Activated naive CD4-positive, alpha-beta T cell treated with anti-CD3 and anti-CD28 coated beads, Interleukin-2, amount 50 U/mL, for 72 hours (primary cell): ENCODE measurements around the gene IL1RAPL1. TPM values are rescaled to one million over a fixed set of nuclear protein-coding genes. Genes with fewer than 3 reads are reported as not detected.

Source experiments
- ATAC-seq, 2 donors: fragments of 150-1000 bp; cut with Tn5 transposase; 2 replicates each; pipeline ENCODE4 v1.10.0; 2021; ENCODE audit warnings: mild to moderate bottlenecking in 2 of 2, moderate library complexity in 2 of 2
- DNase-seq, 2 donors: peaks; one replicate each; pipeline ENCODE4 v3.0.0; 2021 to 2022; ENCODE audit warnings: low spot score in 2 of 2
- H3K27ac Mint-ChIP-seq, 2 donors: one replicate each; pipeline ENCODE4 v1.8.0; 2022; ENCODE audit warnings: mild to moderate bottlenecking in 2 of 2, mixed read lengths in 2 of 2
- H3K36me3 Mint-ChIP-seq, 2 donors: one replicate each; pipeline ENCODE4 v1.8.0; 2022; ENCODE audit warnings: mixed read lengths in 2 of 2
- H3K9me3 Mint-ChIP-seq, 2 donors: one replicate each; pipeline ENCODE4 v1.8.0; 2022; ENCODE audit warnings: mixed read lengths in 2 of 2
- total RNA-seq, 2 donors: library from RNA; stranded (reverse); gene quantifications; one replicate each; pipeline ENCODE4 v1.2.3, GENCODE V29; 2022

The IL1RAPL1 gene
- total RNA-seq, 2 donors from 2014 or later, result not detected

DNA sequence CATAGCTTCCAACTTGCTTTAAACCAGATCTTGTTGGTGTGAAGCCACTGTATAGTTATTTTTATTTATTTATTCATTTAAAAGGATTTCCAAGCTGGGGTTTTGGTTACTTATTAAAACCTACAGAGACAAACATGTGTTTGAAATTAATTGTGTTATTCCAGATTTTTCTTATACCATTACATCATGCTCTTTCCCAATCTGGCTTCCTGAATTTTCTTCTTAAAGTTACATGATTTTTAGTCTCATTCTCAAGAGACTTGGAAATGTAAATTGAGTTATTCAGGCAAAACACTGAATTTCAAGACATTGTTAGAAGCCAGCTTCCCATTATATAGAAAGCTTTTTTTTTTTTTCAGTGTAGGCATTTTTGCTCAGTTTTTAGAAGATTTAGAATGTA, 381.9 kb downstream of the IL1RAPL1 start:
- Mint-ChIP-seq H3K27ac (no peak overlapping the region), H3K9me3 (peaks cover 3 to 9% of the 10 kb centered on the region in 2 donors), H3K36me3 (peaks cover 0 to 6% of the 10 kb centered on the region in 2 donors)
- ATAC-seq (no peak), DNase-seq (no peak)

DNA sequence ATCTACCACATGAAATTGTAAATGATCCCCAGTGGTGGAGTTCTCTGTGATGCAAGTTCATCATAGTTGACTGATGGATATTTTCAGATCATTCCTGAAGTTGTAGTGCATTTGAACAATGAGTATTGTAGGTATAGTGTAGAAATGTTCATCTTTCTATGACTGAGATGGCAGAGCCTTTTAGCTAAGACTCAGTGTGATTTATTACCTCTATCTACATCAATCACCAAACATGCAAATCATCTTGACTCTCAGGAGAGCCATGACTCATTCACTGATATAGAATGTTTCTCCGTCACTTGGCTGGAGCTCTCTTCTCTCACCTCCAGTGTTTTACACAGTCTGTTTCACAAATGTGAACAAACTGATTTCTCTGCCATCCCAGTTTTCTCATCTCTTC, 392.6 kb downstream of the IL1RAPL1 start:
- Mint-ChIP-seq H3K36me3 (no peaks in the 10 kb centered on the region), H3K27ac (no peak overlapping the region), H3K9me3 (peaks cover 12 to 24% of the 10 kb centered on the region in 2 donors)
- DNase-seq (no peak), ATAC-seq (no peak)

GRCh38 chrX:28981952-28982351, 394.7 kb downstream of the IL1RAPL1 start:
- H3K36me3 Mint-ChIP-seq, result no peaks in the 10 kb centered on the region
- peaks cover 12 to 24% of the 10 kb centered on the region in 2 donors for H3K9me3 Mint-ChIP-seq
- no peak overlapping the region for H3K27ac Mint-ChIP-seq
- DNase-seq (no peak), ATAC-seq (no peak)

DNA sequence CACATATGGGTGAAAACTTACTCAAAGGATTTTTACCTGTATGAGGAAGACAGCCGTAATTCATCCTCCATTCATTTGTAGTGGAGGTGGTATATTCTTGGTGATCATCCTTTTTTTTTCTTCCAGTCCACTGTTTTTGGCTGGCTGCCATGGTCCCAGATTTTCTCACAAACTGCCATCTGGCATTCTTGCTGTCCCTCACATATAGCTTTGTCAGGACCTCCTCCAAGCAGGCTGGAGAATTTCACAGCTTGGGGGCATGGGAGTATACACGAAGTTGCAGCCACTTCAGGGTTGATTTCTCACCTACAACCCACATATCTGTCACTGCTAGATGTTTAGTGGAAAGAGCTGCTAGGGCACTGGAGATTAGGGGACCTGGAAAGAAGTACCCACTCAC, 401.0 kb downstream of the IL1RAPL1 start:
- DNase-seq (no peak), ATAC-seq (no peak)
- H3K36me3 Mint-ChIP-seq, result no peaks in the 10 kb centered on the region

GRCh38 chrX:28997706-28998463, 410.6 kb downstream of the IL1RAPL1 start:
- no peak overlapping the region for H3K27ac Mint-ChIP-seq
- peaks cover 4 to 7% of the 10 kb centered on the region in 2 donors for H3K9me3 Mint-ChIP-seq
- DNase-seq (no peak), ATAC-seq (no peak)
- H3K36me3 Mint-ChIP-seq, result no peaks in the 10 kb centered on the region

More for the DNA sequence above, 401.0 kb downstream of the IL1RAPL1 start:
- H3K27ac Mint-ChIP-seq, result no peak overlapping the region
- H3K9me3 Mint-ChIP-seq, result peaks cover 4 to 8% of the 10 kb centered on the region in 2 donors

DNA sequence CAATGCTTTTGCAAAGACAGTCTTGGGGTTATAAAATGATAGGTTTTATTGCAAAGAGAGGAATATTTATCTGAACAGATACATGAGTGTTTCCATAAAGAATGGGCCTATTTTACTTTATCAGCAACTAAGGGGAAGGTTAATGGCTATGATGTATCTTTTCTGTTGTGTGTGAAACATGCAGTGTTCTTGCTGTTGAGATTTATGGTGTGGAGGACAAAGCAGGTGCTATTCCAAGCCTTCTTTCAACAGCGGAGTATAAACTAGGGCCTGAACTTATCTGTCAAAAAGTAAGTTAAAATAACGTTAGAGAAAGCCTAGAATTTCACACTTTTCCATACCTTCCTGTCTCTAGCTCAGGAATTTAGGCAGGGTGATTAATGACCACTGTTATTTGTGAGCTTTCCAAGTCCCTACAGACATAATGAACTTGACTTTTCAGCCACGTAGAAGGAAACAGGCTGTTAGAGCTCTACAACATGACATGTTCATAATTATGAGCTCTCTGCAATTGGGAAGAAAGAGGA, 411.4 kb downstream of the IL1RAPL1 start:
- H3K9me3 Mint-ChIP-seq, result peaks cover 0 to 7% of the 10 kb centered on the region in 2 donors
- no peak for ATAC-seq
- no peak overlapping the region for H3K27ac Mint-ChIP-seq
- no peak for DNase-seq
- no peaks in the 10 kb centered on the region for H3K36me3 Mint-ChIP-seq

DNA sequence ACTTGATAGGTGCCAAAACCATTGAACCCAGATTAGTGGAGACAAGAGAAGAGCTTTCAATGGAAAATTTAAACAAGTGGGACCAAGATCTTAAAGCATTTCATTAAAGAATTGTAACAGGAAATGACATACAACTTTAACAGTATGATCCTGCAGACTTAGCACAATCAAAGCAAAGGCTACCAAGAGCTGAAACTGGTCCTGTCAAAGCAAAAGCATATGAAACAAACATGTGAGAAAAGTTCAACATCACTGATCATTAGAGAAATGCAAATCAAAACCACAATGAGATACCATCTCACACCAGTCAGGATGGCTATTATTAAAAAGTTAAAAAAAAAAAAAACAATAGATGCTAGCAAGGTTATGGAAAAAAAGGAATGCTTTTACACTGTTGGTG, 425.6 kb downstream of the IL1RAPL1 start:
- no peak overlapping the region for H3K27ac Mint-ChIP-seq
- H3K36me3 Mint-ChIP-seq, result no peaks in the 10 kb centered on the region
- ATAC-seq (no peak), DNase-seq (no peak)
- no peaks in the 10 kb centered on the region for H3K9me3 Mint-ChIP-seq

GRCh38 chrX:29023207-29023606, 436.0 kb downstream of the IL1RAPL1 start:
- DNase-seq (no peak), ATAC-seq (no peak)
- Mint-ChIP-seq H3K9me3 (peaks cover 0 to 13% of the 10 kb centered on the region in 2 donors), H3K27ac (no peak overlapping the region), H3K36me3 (no peaks in the 10 kb centered on the region)

GRCh38 chrX:29024871-29025270, 437.6 kb downstream of the IL1RAPL1 start:
- H3K36me3 Mint-ChIP-seq, result no peaks in the 10 kb centered on the region
- DNase-seq (no peak), ATAC-seq (no peak)
- H3K9me3 Mint-ChIP-seq, result peaks cover 0 to 7% of the 10 kb centered on the region in 2 donors
- H3K27ac Mint-ChIP-seq, result no peak overlapping the region

GRCh38 chrX:29039501-29039900, 452.3 kb downstream of the IL1RAPL1 start:
- no peak for ATAC-seq
- H3K27ac Mint-ChIP-seq, result no peak overlapping the region
- no peaks in the 10 kb centered on the region for H3K36me3 Mint-ChIP-seq
- no peaks in the 10 kb centered on the region for H3K9me3 Mint-ChIP-seq
- no peak for DNase-seq

GRCh38 chrX:29040160-29040559, 452.9 kb downstream of the IL1RAPL1 start:
- no peak for ATAC-seq
- no peaks in the 10 kb centered on the region for H3K36me3 Mint-ChIP-seq
- no peaks in the 10 kb centered on the region for H3K9me3 Mint-ChIP-seq

GRCh38 chrX:29042341-29042740, 455.1 kb downstream of the IL1RAPL1 start:
- Mint-ChIP-seq H3K27ac (no peak overlapping the region), H3K36me3 (no peaks in the 10 kb centered on the region), H3K9me3 (no peaks in the 10 kb centered on the region)

More at GRCh38 chrX:29040160-29040559, 452.9 kb downstream of the IL1RAPL1 start:
- no peak for DNase-seq
- H3K27ac Mint-ChIP-seq, result no peak overlapping the region

GRCh38 chrX:29043746-29044145, 456.5 kb downstream of the IL1RAPL1 start:
- Mint-ChIP-seq H3K36me3 (no peaks in the 10 kb centered on the region), H3K9me3 (no peaks in the 10 kb centered on the region), H3K27ac (no peak overlapping the region)
- DNase-seq, result no peak
- no peak for ATAC-seq

More at GRCh38 chrX:29042341-29042740, 455.1 kb downstream of the IL1RAPL1 start:
- ATAC-seq (no peak), DNase-seq (no peak)

- no peaks in the 10 kb centered on the region for H3K36me3 Mint-ChIP-seq
- no peak overlapping the region for H3K27ac Mint-ChIP-seq
- ATAC-seq (no peak), DNase-seq (no peak)
- no peaks in the 10 kb centered on the region for H3K9me3 Mint-ChIP-seq
These were observed 457.4 kb downstream of the IL1RAPL1 start for GRCh38 chrX:29044423-29045184.

GRCh38 chrX:29065477-29065876, 478.2 kb downstream of the IL1RAPL1 start:
- Mint-ChIP-seq H3K9me3 (peaks cover 0 to 4% of the 10 kb centered on the region in 2 donors), H3K36me3 (no peaks in the 10 kb centered on the region), H3K27ac (no peak overlapping the region)
- ATAC-seq, result no peak
- DNase-seq, result no peak

GRCh38 chrX:29066516-29066915, 479.3 kb downstream of the IL1RAPL1 start:
- Mint-ChIP-seq H3K9me3 (peaks cover 0 to 4% of the 10 kb centered on the region in 2 donors), H3K36me3 (no peaks in the 10 kb centered on the region), H3K27ac (no peak overlapping the region)
- ATAC-seq, result no peak
- no peak for DNase-seq

DNA sequence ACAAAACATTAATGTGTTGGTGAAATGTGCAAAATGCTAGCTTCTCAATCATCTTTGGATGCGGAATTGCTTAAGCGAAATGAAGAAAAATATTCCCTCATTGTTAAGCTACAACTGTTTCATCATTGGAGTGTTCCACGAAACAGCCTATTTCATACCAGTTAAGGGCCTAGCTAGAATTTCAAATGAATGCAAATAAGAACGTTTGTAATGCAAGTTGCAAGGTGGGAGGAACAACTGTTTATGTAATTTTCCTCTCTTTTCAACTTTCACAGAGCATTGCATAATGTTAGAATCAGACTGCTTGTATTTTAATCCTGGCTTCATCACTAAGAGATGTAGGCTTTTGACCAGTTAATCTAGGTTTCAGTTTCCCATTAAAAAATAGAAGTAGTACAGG, 480.1 kb downstream of the IL1RAPL1 start:
- H3K9me3 Mint-ChIP-seq, result peaks cover 0 to 4% of the 10 kb centered on the region in 2 donors
- ATAC-seq (no peak), DNase-seq (no peak)
- no peak overlapping the region for H3K27ac Mint-ChIP-seq
- no peaks in the 10 kb centered on the region for H3K36me3 Mint-ChIP-seq
